GM12865 (cell line): ENCODE measurements around the gene SPTBN4.

ENCODE experiments used
- DNase-seq: peaks from one replicate; pipeline ENCODE4 v3.0.0; 2010; ENCODE audit warnings: low read depth
- H3K4me3 ChIP-seq: 2 replicates; pipeline ENCODE4 v1.5.1; 2011; ENCODE audit warnings: mild to moderate bottlenecking, low read depth, low read length, control low read depth
- TF ChIP-seq, protein P1 (sequence below): IDR thresholded peaks from 2 replicates; pipeline ENCODE4 v1.5.1; 2011; ENCODE audit warnings: low read length, control low read depth, low read depth, inconsistent platforms; ENCODE audit not compliant: insufficient read depth; ENCODE audit errors: missing control alignments

Gene SPTBN4

DNA sequence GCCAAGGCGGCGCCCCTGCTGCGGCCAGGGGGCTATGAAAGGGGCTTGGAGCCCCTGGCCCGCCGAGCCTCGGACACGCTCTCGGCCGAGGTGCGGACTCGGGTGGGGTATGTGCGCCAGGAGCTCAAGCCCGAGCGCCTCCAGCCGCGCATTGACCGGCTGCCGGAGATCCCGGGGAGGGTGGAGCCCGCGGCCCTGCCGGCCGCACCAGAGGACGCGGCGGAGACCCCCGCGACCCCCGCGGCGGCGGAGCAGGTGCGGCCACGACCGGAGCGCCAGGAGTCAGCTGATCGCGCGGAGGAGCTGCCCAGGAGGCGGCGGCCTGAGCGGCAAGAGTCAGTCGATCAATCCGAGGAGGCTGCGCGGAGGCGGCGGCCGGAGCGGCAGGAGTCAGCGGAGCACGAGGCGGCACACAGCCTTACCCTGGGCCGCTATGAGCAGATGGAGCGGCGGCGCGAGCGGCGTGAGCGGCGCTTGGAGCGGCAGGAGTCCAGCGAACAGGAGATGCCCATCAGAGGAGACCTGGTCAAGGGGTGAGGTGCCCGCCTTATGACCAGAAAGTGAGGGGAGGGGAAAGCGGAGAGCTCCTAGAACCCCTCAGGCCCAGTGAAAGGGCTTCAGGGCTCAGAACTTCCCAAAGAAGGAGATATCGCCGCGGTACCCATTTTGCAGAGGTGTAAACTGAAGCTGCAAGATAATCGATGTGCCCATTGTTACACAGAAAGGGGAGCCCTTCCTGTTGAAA lies 101.1 kb downstream of the SPTBN4 start:
- TF ChIP-seq, protein P1, sequence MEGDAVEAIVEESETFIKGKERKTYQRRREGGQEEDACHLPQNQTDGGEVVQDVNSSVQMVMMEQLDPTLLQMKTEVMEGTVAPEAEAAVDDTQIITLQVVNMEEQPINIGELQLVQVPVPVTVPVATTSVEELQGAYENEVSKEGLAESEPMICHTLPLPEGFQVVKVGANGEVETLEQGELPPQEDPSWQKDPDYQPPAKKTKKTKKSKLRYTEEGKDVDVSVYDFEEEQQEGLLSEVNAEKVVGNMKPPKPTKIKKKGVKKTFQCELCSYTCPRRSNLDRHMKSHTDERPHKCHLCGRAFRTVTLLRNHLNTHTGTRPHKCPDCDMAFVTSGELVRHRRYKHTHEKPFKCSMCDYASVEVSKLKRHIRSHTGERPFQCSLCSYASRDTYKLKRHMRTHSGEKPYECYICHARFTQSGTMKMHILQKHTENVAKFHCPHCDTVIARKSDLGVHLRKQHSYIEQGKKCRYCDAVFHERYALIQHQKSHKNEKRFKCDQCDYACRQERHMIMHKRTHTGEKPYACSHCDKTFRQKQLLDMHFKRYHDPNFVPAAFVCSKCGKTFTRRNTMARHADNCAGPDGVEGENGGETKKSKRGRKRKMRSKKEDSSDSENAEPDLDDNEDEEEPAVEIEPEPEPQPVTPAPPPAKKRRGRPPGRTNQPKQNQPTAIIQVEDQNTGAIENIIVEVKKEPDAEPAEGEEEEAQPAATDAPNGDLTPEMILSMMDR: no peak
- H3K4me3 ChIP-seq: no peak overlapping the region
- DNase-seq: no peak

DNA sequence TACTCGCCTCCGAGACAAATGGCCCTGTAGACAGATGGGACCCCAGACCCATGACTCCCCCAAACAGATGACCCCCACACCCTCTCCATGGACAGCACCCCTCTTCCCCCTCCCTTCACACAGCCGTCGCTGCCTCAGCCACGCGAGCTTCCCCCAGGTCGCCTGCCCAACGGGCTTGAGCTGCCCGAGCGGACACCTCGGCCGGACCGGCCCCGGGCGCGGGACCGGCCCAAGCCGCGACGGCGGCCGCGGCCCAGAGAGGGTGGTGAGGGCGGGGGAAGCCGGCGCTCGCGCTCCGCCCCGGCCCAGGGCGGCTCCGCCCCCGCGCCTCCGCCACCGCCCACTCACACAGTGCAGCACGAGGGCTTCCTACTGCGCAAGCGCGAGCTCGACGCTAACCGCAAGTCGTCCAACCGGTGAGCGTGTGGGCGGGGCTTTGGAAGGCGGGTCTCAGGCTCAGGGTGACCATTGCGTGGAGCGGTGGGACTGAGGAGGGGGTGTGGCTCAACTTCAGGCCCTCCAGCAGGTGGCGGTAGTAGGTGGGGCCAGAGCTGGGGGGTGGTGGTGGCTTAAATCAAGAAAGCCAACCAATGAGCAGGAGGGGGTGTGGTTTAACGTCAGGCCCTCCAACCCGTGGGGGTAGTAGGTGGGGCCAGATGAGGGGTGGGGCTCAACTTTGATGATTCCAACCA lies 103.7 kb downstream of the SPTBN4 start:
- peak overlapping the region; percentile 42 for H3K4me3 ChIP-seq
- peak; percentile 100 for DNase-seq
- TF ChIP-seq, protein P1: no peak

DNA sequence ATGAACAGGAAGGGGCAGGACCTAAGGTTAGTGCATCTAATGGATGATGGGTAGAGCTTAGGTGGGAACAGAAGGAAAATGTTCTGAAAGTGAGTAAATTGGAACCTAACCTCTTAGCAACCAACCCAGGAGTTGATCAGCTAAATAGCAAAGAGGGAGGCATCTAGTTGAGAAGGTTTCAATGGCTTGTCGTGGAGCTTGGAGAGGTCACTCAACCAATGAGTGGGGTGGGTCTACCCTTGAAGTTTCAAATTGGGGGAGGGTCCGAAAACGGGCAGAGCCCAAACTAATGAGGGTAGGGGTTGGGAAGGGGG lies 104.2 kb downstream of the SPTBN4 start:
- H3K4me3 ChIP-seq: peak overlapping the region; percentile 31
- DNase-seq: no peak
- TF ChIP-seq, protein P1: no peak

DNA sequence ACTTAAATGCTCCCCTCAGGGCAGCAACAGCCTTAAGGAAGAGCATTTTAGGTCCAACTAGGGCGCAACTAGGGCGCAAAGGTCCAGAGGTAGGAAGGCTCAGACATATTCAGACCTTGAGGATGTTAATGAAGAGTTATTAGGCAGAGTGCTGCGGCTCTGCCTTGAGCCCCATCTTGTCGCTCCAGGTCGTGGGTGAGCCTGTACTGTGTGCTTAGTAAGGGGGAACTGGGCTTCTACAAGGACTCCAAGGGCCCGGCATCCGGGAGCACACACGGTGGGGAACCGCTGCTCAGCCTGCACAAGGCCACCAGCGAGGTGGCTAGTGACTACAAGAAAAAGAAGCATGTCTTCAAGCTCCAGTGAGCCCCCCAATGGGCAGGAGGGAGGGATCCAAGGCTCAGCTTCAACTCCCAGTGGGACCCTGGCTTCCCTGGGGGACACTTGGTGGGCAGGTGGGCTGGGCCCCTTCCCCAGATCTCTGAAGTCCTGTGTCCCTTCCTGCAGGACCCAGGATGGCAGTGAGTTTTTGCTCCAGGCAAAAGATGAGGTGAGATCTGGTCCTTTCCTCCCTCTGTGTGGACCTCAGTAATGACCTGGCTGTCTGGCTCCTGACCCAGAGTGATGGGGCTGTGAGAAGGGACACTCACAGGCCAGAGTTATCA lies 105.2 kb downstream of the SPTBN4 start:
- DNase-seq: no peak
- H3K4me3 ChIP-seq: no peak overlapping the region
- TF ChIP-seq, protein P1: no peak

DNA sequence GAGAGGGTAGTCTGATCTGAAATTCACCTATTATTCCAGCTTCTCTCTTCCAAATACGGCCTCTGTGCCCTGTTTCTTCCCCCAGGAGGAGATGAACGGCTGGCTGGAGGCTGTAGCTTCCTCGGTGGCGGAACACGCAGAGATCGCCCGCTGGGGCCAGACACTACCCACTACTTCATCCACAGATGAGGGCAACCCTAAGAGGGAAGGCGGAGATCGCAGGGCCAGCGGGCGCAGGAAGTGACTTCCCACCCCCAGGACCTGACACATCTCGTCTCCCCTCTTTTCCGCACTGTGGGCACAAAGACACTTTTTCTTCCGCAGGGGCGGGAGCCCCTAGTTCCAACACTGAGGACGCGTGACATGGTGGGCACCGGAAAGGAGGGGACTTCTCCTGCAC lies 108.5 kb downstream of the SPTBN4 start:
- H3K4me3 ChIP-seq: no peak overlapping the region
- no peak for DNase-seq
- TF ChIP-seq, protein P1: no peak

DNA sequence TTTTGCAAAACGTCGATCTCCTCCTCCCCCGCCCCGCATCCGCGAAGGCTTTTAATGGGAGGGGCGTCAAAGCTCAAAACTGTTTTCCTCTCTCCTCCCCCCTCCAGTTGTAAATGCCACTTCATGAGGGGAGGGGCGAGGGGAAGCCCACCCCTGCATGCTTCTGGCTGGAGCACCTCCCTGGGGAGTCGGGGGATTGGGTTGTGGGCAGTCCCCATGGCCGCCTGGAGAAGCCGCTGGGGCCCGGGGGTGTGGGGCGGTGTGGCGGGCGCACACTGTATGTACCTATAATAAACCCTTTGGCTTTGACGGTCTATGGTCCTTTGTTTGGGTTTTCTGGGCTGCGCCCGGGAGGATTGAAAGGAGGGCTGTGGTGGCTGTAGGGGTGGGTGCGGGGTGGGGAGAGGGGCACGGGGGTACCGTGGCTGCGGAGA lies 109.4 kb downstream of the SPTBN4 start:
- H3K4me3 ChIP-seq: peak overlapping the region; percentile 92
- TF ChIP-seq, protein P1: no peak
- no peak for DNase-seq
